Upper lobe of left lung (tissue), 4 donors: ENCODE data around the gene GALNT14.

ENCODE experiments used
- POLR2A ChIP-seq, 4 donors: fragments of 450-650 bp; IDR thresholded peaks; one replicate each; pipeline ENCODE4 v1.5.1; 2016 to 2017; ENCODE audit warnings: antibody characterized with exemption in 4 of 4, mild to moderate bottlenecking in 2 of 4
- POLR2AphosphoS5 ChIP-seq, 2 donors: sonication (generic); formaldehyde crosslinking; IDR thresholded peaks; one replicate each; pipeline ENCODE4 v1.5.1; 2017; ENCODE audit warnings: antibody characterized with exemption in 2 of 2
- TF ChIP-seq, protein P1 (sequence below), 6 experiments: fragments of 450-650 bp in 4 of 6; fragments of 200-600 bp in 2 of 6; sonication (generic) in 2 of 6; IDR thresholded peaks; one replicate each; pipeline ENCODE4 v1.5.1; 2016 to 2019; ENCODE audit warnings: antibody characterized with exemption in 6 of 6

- TF ChIP-seq, protein P1, sequence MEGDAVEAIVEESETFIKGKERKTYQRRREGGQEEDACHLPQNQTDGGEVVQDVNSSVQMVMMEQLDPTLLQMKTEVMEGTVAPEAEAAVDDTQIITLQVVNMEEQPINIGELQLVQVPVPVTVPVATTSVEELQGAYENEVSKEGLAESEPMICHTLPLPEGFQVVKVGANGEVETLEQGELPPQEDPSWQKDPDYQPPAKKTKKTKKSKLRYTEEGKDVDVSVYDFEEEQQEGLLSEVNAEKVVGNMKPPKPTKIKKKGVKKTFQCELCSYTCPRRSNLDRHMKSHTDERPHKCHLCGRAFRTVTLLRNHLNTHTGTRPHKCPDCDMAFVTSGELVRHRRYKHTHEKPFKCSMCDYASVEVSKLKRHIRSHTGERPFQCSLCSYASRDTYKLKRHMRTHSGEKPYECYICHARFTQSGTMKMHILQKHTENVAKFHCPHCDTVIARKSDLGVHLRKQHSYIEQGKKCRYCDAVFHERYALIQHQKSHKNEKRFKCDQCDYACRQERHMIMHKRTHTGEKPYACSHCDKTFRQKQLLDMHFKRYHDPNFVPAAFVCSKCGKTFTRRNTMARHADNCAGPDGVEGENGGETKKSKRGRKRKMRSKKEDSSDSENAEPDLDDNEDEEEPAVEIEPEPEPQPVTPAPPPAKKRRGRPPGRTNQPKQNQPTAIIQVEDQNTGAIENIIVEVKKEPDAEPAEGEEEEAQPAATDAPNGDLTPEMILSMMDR (IDR thresholded peaks at IDR 0.05) = no peak
- no peak for TF ChIP-seq POLR2A (IDR thresholded peaks at IDR 0.05)
- peak in 1 of 2 donors; percentile 29 for TF ChIP-seq POLR2AphosphoS5 (IDR thresholded peaks at IDR 0.05)
Measured at GRCh38 chr2:30872797-30873196, 265.4 kb downstream of the GALNT14 start.
